Tibial artery (tissue), 4 donors: Measurements from ENCODE around the gene GGT1.
"Not testable (repeated sequence)": the region's sequence is repeated elsewhere in the genome, so short reads cannot be mapped to it uniquely, and the experiment has no call there.

ENCODE experiments used
- DNase-seq, 2 donors: peaks; one replicate each; pipeline ENCODE4 v3.0.0-alpha.2; 2019
- H3K27ac ChIP-seq, 2 donors: fragments of 200-600 bp; sonication (generic) in 1 of 2; 1 replicate in 1 of 2; 2 replicates in 1 of 2; pipeline ENCODE4 v1.5.1; 2018 to 2019; ENCODE audit warnings: mild to moderate bottlenecking in 1 of 2
- H3K27me3 ChIP-seq, 2 donors: fragments of 200-600 bp; sonication (generic) in 1 of 2; one replicate each; pipeline versions ENCODE4 v1.5.1 to v1.6.0; 2016 to 2019
- H3K36me3 ChIP-seq, 3 donors: fragments of 200-600 bp; sonication (generic) in 2 of 3; one replicate each; pipeline ENCODE4 v1.5.1; 2016 to 2019; ENCODE audit warnings: mild to moderate bottlenecking in 2 of 3
- H3K4me1 ChIP-seq, 4 donors: fragments of 200-600 bp; sonication (generic) in 2 of 4; 1 replicate in 3 of 4; 2 replicates in 1 of 4; pipeline ENCODE4 v1.5.1; 2016 to 2019
- H3K4me3 ChIP-seq, 2 donors: fragments of 200-600 bp; sonication (generic) in 1 of 2; 1 replicate in 1 of 2; 2 replicates in 1 of 2; pipeline ENCODE4 v1.5.1; 2018 to 2019; ENCODE audit warnings: mild to moderate bottlenecking in 2 of 2
- H3K9me3 ChIP-seq, 3 donors: fragments of 200-600 bp; sonication (generic) in 1 of 3; one replicate each; pipeline ENCODE4 v1.5.1; 2016 to 2019
- intact Hi-C: fragments of 100-400 bp; cut with DNase I; formaldehyde crosslinking; loops from one replicate; pipeline ENCODE4 v1.15.0; 2023; ENCODE audit warnings: low total_unique reads
- TF ChIP-seq, protein P1 (sequence below), 2 experiments: fragments of 200-600 bp in 1 of 2; fragments of 450-650 bp in 1 of 2; IDR thresholded peaks; one replicate each; pipeline ENCODE4 v1.5.1; 2017 to 2019; ENCODE audit warnings: antibody characterized with exemption in 2 of 2, mild to moderate bottlenecking in 1 of 2, moderate library complexity in 1 of 2

Gene GGT1

DNA sequence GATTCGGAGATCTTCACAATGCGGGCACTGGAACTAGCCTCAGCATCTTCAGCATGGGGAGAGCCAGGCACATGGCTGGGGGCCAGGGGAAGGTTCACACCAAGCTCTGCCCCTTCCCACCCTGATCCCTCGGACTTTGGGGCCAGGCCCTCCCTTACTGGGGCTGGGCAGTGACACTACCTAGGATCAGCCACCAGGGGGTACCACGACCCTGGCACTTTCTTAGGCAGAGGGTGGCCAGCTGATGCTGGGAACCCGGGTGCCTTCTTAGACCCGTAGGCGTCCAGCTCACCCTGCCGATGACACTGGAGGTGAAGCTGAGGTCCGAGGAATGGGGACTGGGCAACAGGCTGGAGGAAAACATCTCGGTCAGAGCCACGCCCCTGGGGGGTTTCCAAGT is 26.1 kb downstream of the GGT1 start:
- H3K9me3 ChIP-seq, intact Hi-C loops, DNase-seq, H3K27ac ChIP-seq, H3K27me3 ChIP-seq, H3K4me1 ChIP-seq, H3K36me3 ChIP-seq, H3K4me3 ChIP-seq: not testable (repeated sequence)
- TF ChIP-seq, protein P1, sequence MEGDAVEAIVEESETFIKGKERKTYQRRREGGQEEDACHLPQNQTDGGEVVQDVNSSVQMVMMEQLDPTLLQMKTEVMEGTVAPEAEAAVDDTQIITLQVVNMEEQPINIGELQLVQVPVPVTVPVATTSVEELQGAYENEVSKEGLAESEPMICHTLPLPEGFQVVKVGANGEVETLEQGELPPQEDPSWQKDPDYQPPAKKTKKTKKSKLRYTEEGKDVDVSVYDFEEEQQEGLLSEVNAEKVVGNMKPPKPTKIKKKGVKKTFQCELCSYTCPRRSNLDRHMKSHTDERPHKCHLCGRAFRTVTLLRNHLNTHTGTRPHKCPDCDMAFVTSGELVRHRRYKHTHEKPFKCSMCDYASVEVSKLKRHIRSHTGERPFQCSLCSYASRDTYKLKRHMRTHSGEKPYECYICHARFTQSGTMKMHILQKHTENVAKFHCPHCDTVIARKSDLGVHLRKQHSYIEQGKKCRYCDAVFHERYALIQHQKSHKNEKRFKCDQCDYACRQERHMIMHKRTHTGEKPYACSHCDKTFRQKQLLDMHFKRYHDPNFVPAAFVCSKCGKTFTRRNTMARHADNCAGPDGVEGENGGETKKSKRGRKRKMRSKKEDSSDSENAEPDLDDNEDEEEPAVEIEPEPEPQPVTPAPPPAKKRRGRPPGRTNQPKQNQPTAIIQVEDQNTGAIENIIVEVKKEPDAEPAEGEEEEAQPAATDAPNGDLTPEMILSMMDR (IDR thresholded peaks at IDR 0.05), result peak; percentile 45 to 54

DNA sequence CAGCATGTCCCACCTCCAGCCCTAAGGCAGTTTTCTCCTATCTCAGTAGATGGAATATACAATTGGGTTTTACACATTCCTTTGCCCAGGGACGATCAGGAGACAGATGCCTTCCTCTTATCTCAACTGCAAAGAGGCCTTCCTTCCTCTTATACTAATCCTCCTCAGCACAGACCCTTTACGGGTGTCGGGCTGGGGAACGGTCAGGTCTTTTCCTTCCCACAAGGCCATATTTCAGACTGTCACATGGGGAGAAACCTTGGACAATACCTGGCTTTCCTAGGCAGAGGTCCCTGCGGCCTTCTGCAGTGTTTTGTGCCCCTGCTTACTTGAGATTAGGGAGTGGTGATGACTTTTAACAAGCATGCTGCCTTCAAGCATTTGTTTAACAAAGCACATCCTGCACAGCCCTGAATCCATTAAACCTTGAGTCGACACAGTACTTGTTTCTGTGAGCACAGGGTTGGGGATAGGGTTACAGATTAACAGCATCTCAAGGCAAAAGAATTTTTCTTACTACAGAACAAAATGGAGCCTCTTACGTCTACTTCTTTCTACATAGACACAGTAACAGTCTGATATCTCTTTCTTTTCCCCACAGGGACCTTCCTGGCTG is 27.9 kb downstream of the GGT1 start:
- H3K4me1 ChIP-seq, H3K27ac ChIP-seq, H3K36me3 ChIP-seq, intact Hi-C loops, DNase-seq, H3K27me3 ChIP-seq, H3K9me3 ChIP-seq, H3K4me3 ChIP-seq: not testable (repeated sequence)

DNA sequence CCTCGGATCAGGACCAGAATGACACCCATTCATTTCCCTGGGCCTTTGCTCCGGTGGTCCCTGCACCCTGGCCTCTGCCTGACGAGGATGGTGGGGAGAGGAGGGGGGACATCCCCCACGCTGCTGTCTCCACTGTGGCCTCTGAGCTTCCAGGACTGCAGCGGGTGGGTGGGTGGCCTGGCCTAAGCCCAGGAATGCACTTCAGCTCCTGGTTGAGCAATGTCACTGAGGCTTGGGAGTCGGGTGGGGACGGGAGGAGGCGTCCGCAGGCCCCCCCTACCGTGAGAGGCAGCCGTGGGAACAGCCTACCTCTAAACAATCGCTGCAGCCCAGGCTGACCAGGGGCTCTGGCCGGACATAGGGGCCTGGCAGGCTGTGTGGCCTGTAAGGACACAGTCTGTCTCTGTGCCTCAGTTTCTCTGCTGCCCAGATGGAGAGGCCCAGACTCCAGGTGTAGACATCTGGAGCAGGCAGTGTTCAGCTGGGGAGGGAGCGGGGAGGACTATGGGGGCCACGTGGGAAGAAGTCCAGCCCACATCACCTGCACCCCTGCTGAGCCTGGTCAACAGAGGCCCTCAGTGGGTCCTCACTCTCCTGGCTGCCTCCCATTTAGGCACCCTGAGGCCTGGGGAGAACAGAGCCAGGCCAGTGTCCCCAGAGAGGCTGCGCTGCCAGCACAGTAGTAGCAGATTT is 28.6 kb downstream of the GGT1 start:
- H3K9me3 ChIP-seq, intact Hi-C loops, H3K27ac ChIP-seq, H3K36me3 ChIP-seq, H3K4me1 ChIP-seq, H3K4me3 ChIP-seq, DNase-seq, H3K27me3 ChIP-seq: not testable (repeated sequence)

DNA sequence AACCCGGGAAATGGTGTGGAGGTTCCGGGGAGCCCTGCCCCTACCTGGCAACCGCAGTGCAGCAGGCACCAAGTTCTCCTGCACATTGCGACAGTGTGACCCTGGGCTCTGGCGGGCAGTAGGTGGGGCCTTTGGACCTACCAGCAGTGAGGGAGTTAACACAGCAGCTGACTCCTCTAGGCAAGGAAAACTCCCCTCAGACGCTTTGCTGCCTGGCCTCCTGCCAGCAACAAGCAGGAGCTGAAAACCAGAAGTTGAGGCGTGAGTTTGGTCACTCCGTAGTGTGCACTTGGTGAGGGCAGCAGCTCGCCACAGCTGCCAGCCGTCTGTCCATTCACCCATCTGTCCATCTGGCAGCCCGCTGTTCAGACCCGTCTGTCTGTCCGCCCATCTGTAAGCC is 29.6 kb downstream of the GGT1 start:
- H3K4me3 ChIP-seq, H3K27ac ChIP-seq, H3K36me3 ChIP-seq, H3K9me3 ChIP-seq, H3K27me3 ChIP-seq, DNase-seq, H3K4me1 ChIP-seq, intact Hi-C loops: not testable (repeated sequence)

DNA sequence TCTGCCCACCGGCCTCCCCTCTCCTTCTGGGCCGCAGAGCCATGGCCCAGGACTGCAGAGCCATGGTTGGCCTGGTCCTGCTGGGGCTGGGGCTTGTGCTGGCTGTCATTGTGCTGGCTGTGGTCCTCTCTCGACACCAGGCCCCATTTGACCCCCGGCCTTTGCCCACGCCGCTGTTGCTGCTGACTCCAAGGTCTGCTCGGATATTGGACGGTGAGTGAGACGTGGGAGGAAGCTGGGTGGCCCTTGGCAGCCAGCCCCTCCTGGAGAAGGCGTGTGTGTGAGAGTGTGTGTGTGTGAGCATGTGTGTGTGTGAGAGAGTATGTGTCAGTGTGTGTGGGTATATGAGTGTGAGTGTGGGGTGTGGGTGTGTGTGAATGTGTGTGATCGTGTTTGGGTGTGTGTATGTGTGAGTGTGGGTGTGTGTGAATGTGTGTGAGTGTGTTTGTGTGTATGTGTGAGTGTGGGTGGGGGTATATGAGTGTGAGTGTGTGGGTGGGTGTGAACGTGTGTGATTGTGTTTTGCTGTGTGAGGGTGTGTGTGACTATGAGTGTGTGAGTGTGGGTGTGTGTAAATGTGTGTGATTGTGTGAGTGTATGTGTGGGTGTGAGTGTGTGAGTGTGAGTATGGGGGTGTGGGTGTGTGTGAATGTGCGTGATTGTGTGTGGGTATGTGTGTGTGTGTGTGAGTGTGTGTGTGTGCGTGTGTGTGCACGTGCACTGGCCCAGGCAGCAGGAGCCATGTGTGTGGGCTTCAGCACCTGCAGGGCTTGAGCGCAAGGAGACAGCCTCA is 30.4 kb downstream of the GGT1 start:
- H3K9me3 ChIP-seq, H3K4me1 ChIP-seq, H3K36me3 ChIP-seq, H3K27ac ChIP-seq, intact Hi-C loops, H3K4me3 ChIP-seq, DNase-seq, H3K27me3 ChIP-seq: not testable (repeated sequence)

DNA sequence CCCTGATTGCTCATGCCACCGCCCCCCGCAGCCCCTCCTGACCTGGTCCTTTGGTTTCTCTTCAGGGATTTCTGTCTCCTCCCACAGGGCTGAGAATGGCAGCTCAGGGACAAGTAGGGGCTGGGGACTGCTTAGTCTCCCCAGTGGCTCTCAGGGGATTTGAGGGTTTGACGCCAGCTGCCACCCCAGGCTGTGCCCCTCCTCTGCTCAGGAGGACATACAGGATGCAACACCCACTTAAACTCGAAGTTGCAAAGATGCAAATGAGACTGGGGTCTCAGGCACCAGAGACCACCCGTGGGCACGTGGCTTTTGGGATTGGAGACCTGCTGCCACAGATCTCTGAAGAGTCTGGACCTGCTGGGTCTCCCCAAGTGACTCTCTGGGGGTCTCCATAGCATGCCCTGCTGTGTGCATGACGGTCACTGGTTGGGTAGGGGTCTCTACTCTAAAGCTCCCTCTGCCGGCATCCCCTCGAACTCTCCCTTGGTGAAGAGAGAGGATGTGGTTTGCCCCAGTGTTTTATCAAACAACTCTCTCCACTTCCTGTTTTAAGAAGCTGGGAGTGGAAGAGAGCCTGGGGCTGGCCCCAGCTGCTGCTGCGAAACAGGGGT is 31.9 kb downstream of the GGT1 start:
- DNase-seq, H3K27ac ChIP-seq, H3K4me1 ChIP-seq, H3K4me3 ChIP-seq, H3K9me3 ChIP-seq, intact Hi-C loops, H3K36me3 ChIP-seq, H3K27me3 ChIP-seq: not testable (repeated sequence)

DNA sequence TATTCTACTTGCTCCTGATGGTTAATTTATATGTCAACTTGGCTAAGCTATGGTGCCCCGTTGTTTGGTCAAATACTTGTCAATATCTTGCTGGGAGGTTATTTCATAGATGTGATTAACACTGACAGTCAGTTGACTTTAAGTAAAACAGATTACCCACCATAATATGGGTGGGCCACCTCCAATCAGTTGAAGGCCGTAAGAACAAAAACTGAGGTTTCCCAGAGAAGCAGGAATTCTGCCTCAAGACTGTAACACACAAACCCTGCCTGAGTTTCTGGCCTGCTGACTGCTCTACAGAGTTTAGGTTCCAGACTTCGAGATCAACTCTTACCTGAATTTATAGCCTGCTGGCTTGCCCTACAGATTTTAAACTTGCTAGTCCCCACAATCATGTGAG is 33.5 kb downstream of the GGT1 start:
- H3K27me3 ChIP-seq, H3K4me1 ChIP-seq, H3K4me3 ChIP-seq, H3K27ac ChIP-seq, H3K9me3 ChIP-seq, H3K36me3 ChIP-seq, intact Hi-C loops, DNase-seq: not testable (repeated sequence)

DNA sequence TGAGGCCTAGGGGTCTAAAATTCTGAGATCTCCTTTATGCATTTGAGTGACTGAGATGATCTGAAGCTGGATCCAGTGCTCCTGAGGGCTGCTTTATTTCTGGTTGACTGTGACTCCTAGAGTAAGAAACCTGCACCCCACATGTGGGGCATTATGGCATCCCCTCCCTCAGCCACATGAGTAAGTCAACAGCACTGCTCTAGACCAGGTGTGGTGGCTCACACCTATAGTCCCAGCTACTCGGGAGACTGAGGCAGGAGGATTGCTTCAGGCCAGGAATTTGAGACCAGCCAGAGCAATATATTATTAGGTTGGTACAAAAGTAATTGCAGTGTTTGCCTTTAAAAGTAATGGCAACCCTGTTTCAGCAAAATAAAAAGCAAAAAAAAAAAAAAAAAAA is 39.3 kb downstream of the GGT1 start:
- not testable (repeated sequence) for H3K27me3 ChIP-seq, H3K4me1 ChIP-seq, H3K27ac ChIP-seq, H3K36me3 ChIP-seq, H3K4me3 ChIP-seq, DNase-seq, H3K9me3 ChIP-seq
- intact Hi-C loops, result loop anchor here (10.0 kb wide), 1 partner anchor 112 kb away; no protein-coding TSS in a partner anchor

DNA sequence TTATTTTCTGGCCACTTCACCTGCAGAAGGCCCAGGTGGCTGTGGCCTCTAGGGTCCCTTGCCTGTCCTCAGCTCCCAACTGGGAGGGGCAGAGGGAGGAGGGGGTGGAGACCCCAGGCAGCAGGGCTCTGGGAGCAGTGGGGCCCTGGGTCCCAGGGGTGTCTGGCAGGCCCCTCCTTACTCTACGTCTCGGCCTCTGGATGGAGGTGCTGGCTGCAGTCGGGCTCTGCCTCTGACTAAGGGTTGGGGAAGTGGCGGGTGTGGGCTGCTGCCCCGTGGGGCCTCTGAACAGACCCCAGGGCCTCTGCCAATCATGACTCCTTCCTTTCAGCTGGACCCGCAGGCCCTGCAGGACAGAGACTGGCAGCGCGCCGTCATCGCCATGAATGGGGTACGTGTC is 41.4 kb downstream of the GGT1 start:
- DNase-seq, result not testable (repeated sequence)
- intact Hi-C loops, result loop anchor here (10.0 kb wide), 1 partner anchor 110 kb away; no protein-coding TSS in a partner anchor

DNA sequence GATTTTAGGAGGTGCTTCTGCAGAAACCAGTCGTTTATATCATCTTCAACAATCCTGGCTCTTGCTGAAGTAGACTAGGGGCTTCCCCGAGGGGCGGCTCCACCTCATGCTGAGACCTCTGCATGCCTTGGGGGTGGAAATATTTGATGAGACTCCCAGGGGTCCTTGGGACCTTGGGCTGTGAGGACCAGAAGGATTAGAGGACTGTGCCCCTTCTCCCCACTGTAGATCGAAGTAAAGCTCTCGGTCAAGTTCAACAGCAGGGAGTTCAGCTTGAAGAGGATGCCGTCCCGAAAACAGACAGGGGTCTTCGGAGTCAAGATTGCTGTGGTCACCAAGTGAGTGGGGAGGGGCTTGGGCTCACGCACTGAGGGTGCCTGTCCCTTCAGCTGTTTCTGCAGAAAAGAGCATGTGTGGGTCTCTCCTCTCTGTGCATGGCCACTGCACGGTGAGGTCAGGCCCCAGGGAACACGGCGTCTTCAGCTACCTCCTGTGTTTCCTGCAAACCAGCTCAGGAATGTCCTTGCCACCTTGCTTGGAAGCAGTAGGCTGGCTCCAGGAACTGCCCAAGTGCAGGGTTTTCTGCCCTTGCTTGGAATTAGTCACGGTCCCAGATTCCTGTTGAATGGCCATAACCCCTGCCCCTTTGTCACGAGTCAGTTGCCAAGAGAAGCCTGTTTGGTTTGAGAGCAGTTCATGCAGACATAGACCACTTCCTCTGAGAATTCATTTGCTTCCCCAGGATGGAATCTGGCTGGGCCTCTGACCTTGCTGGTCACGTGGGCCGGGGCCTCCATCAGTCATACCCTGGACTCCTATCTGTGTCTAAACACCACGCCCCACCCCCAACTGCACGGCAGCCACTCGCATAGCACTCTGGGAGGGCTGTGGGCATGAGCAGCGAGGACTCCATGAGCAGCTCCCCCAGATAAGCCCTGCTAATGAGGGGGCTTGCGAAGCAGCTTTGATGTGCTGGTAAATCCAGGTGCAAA is 42.7 kb downstream of the GGT1 start:
- not testable (repeated sequence) for H3K36me3 ChIP-seq, H3K27ac ChIP-seq, H3K9me3 ChIP-seq, H3K27me3 ChIP-seq, DNase-seq, H3K4me1 ChIP-seq, H3K4me3 ChIP-seq
- intact Hi-C loops, result loop anchor here (10.0 kb wide), 1 partner anchor 109 kb away; no protein-coding TSS in a partner anchor

More for the DNA sequence above, 41.4 kb downstream of the GGT1 start:
- H3K4me3 ChIP-seq, H3K9me3 ChIP-seq, H3K27me3 ChIP-seq, H3K4me1 ChIP-seq, H3K36me3 ChIP-seq, H3K27ac ChIP-seq: not testable (repeated sequence)

DNA sequence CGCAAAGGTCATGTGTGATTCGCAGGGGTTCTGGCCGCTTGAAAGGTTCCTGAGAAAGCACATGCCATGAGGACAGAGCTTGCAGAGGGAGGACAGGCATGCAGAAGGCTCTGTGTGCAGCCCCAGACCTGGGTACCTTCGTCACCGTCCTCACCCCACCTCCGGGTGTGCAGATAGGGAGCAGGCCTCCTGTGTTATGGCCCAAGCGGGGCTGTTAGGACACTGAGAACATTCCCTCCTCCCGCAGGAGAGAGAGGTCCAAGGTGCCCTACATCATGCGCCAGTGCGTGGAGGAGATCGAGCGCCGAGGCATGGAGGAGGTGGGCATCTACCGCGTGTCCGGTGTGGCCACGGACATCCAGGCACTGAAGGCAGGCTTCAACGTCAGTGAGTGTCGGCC is 43.8 kb downstream of the GGT1 start:
- not testable (repeated sequence) for H3K27me3 ChIP-seq, H3K4me1 ChIP-seq, H3K36me3 ChIP-seq, H3K9me3 ChIP-seq, H3K27ac ChIP-seq, DNase-seq, H3K4me3 ChIP-seq
- intact Hi-C loops, result loop anchor here (10.0 kb wide), 1 partner anchor 108 kb away; no protein-coding TSS in a partner anchor

DNA sequence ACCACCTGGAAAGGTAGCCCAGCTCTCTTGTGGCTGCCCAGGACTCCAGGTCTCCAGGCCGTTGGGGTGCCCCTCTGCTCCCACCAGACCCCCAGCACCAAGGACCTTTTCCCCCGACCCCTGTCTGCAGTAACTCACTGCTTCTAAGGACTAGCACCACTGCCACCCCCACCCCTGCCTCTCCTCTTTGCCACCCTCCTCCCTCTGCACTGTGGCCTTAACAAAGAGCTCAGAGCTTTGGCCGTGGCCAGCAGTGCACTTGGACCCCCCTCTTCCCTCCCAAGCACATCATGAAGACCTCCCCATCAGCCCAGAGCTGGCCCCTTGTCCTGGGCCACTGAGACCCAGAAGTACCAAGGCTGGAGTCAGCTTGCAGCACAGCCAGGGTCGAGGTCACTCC is 46.4 kb downstream of the GGT1 start:
- not testable (repeated sequence) for H3K27me3 ChIP-seq, H3K4me3 ChIP-seq, H3K36me3 ChIP-seq, H3K9me3 ChIP-seq, H3K4me1 ChIP-seq, DNase-seq, H3K27ac ChIP-seq
- intact Hi-C loops, result loop anchor here (10.0 kb wide), 1 partner anchor 105 kb away; no protein-coding TSS in a partner anchor
